Measurements from ENCODE around the gene PSEN1.

GRCh38 chr14:73125169-73125588, 11.1 kb upstream of the PSEN1 start:
- TF ChIP-seq CTCF (conservative IDR thresholded peaks at IDR 0.05; ENCODE audit: low read depth in 2 of 2), result no peak
- no peak for TF ChIP-seq EZH2 (IDR thresholded peaks at IDR 0.05; ENCODE audit: low read depth, unreplicated experiment)
- no peak for TF ChIP-seq ZNF462 (CRISPR knock-in tag; IDR thresholded peaks at IDR 0.05)
- TF ChIP-seq EZH2phosphoT487 (IDR thresholded peaks at IDR 0.05; ENCODE audit: unreplicated experiment), result no peak
- no peak for TF ChIP-seq REST (IDR thresholded peaks at IDR 0.05; ENCODE audit: unreplicated experiment)
